Measurements from ENCODE around the gene GAREM2. TPM values are rescaled to one million over a fixed set of nuclear protein-coding genes. Genes with fewer than 3 reads are reported as not detected.

The GAREM2 gene
- total and polyA plus RNA-seq, 2 donors (not counting 3 experiments of a cell fraction or from before 2014, with no cell fraction given): 3.1 to 3.7 TPM

DNA sequence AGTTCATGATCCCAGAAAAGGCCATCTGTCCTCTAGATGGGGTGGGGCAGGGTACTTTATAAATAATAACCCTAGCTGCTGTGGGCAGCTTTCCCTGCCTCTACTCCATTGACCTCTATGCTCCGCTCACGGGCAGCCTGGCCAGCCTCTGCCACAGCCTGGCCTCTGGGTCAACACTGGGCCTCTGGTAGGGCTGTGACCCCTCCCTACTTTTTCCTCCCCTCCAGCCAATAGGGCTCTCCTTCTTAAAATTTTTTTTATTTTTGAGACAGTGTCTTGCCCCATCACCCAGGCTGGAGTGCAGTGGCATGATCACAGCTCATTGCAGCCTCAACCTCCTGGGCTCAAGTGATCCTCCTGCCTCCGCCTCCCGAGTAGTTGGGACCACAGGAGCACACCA lies 4.1 kb upstream of the GAREM2 start:
- dilution Hi-C loops (cut with MboI; ENCODE audit: extremely low pct_ligation_motif_present, low sequenced_read_pairs): no loop called here
- no TSS peak for BruUV-seq (replicated peaks)
- no peak for TF ChIP-seq JUN (IDR thresholded peaks at IDR 0.05; ENCODE audit: borderline replicate concordance, insufficient read depth, insufficient read length, low read depth)
- TF ChIP-seq CTCF (IDR thresholded peaks at IDR 0.05; ENCODE audit: extremely low read depth in 1 of 2, insufficient read depth in 1 of 2, low read depth in 1 of 2, low read length in 2 of 2): no peak
- TF ChIP-seq GATA2 (IDR thresholded peaks at IDR 0.05; ENCODE audit: insufficient read depth, insufficient read length, low read depth, low read length): no peak
- TF ChIP-seq MAX (IDR thresholded peaks at IDR 0.05; ENCODE audit: insufficient read depth, insufficient read length): no peak
- TF ChIP-seq FOS (IDR thresholded peaks at IDR 0.05; ENCODE audit: borderline replicate concordance, insufficient read depth, low read length): no peak
- TF ChIP-seq POLR2A (IDR thresholded peaks at IDR 0.05; ENCODE audit: low read depth, low read length): no peak
- TF ChIP-seq MYC (IDR thresholded peaks at IDR 0.05; ENCODE audit: low read depth, low read length): no peak
- no peak for TF ChIP-seq POLR2AphosphoS5 (IDR thresholded peaks at IDR 0.05; ENCODE audit: insufficient read depth, low read depth, low read length)
- no peak for TF ChIP-seq EZH2 (IDR thresholded peaks at IDR 0.05; ENCODE audit: borderline replicate concordance, low read depth, low read length, severe bottlenecking)
- Histone ChIP-seq H3K4me1 (ENCODE audit: control insufficient read depth, extremely low read depth, insufficient read depth, low read length) (no peaks in the 10 kb centered on the region), H2AFZ (ENCODE audit: low read depth, low read length) (no peak overlapping the region), H3K4me3 (replicated peaks in 1 of 3; ENCODE audit: insufficient read depth in 1 of 3, low read depth in 1 of 3, low read length in 3 of 3) (no peak overlapping the region), H3K4me2 (ENCODE audit: insufficient read depth, low read length) (no peak overlapping the region), H4K20me1 (replicated peaks; ENCODE audit: control insufficient read depth, extremely low read depth, insufficient read depth, low read length) (no peaks in the 10 kb centered on the region), H3K27ac (ENCODE audit: insufficient read depth, low read depth, low read length) (no peak overlapping the region), H3K27me3 (ENCODE audit: control insufficient read depth in 2 of 2, insufficient read depth in 2 of 2, low read length in 2 of 2) (peaks cover 5 to 8% of the 10 kb centered on the region in 2 experiments), H3K79me2 (ENCODE audit: control insufficient read depth, insufficient read depth, low read length) (no peaks in the 10 kb centered on the region), H3K9me1 (replicated peaks; ENCODE audit: control insufficient read depth, extremely low read depth, insufficient read depth, low read length) (no peaks in the 10 kb centered on the region), H3K9me3 (replicated peaks; ENCODE audit: control insufficient read depth, insufficient read depth, low read length) (no peaks in the 10 kb centered on the region), H3K36me3 (ENCODE audit: control insufficient read depth in 2 of 2, extremely low read depth in 1 of 2, insufficient read depth in 2 of 2, low read length in 2 of 2) (no peaks in the 10 kb centered on the region), H3K9ac (replicated peaks; ENCODE audit: extremely low read depth, insufficient read depth, low read length) (no peak overlapping the region)
- no peak for FAIRE-seq
- intact Hi-C loops (cut with micrococcal nuclease): no loop called here
- CTCF ChIA-PET: no interaction called here
- POLR2A ChIA-PET: no interaction called here
- no peak for DNase-seq (ENCODE audit: low read depth, low spot score)

Measured in endothelial cell of umbilical vein (primary cell).